NCI-H446 treated with DMSO at 0.1 percent for 48 hours (cell line): ENCODE data around the gene R3HCC1L.
A peak's percentile ranks its signal among the peaks of the same experiment; 100 is the strongest.
"Not testable (repeated sequence)": the region's sequence is repeated elsewhere in the genome, so short reads cannot be mapped to it uniquely, and the experiment has no call there.

ENCODE experiments used
- DNase-seq: peaks from one replicate; lab custom pipeline; 2025; lab: John Stamatoyannopoulos, UW

The R3HCC1L gene

GRCh38 chr10:98131619-98132018 lies 2.8 kb upstream of the R3HCC1L start:
- no peak for DNase-seq

DNA sequence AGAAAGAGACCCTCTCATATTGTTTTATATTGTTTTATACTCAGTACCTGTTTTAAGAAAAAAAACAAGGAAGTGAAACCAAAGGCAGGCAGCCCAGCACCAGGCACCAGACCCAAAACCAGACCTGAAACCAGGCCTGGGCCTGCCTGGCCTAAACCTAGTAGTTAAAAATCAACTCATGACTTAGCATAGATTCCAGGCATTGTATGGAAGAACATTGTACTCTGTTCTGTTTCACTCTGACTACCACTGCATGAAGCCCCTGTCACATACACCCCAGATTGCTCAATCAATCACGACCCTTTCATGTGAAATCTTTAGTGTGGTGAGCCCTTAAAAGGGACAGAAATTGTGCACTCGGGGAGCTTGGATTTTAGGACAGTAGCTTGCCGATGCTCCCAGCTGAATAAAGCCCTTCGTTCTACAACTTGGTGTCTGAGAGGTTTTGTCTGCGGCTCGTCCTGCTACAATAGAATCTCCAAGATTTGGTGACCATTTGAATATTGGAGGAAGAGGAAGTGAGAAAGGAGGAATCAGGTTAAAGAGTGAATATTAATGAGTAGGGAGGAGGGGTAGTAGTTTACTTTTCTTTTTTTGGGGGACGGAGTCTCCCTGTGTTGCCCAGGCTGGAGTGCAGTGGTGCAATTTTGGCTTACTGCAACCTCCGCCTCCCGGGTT lies 1.2 kb upstream of the R3HCC1L start:
- DNase-seq, result not testable (repeated sequence)

DNA sequence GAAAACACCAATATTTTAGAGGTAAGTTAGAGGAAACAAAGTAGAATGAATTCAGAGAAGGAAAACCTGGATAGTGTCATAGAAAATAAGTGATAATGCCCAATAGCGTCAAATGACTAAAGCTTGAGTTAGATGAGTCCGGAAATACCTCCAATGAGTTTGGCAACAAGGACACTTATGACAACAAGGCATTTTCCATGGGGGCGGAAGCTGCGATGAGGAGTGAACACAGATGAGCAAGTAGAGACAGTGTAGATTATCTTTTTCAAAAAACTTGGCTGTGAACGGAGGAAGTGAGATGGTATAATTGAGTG lies 383 bp upstream of the R3HCC1L start:
- peak; percentile 39 for DNase-seq

DNA sequence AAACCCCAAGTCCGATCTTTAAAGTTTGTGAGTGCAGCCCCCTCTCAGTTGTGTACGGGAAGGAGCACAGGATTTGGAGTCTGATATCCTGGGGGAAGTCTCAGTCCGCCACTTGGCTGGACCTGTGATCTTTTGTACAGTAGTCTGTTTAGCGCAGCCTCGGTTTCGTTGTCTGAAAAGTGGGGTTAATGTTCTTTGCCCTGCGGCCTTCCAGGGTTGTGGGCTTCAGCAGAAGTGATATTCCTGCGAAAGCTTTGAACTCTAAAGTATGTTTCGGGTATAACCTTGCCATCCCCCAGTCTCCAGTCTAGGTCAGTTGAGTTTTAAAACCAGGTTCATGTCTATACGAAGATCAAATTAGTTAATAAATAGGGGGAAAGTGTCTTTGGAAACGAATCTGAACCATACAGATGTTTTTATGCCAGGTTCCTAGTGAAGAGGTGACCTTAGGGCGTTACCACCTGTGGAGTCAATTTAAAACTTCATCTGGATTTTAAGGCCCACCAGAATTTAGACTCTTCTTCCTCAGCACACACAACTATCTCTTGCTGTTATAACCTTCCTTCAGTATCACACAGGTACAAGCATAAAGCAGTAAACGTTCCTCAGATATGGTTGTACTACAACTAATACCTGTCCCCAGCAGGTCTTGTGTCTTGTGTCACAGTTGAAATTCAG lies 904 bp downstream of the R3HCC1L start:
- no peak for DNase-seq

- DNase-seq, result not testable (repeated sequence)
Measured at GRCh38 chr10:98136775-98137174, 2.3 kb downstream of the R3HCC1L start.

- DNase-seq, result no peak
Measured at GRCh38 chr10:98138031-98138430, 3.6 kb downstream of the R3HCC1L start.

DNA sequence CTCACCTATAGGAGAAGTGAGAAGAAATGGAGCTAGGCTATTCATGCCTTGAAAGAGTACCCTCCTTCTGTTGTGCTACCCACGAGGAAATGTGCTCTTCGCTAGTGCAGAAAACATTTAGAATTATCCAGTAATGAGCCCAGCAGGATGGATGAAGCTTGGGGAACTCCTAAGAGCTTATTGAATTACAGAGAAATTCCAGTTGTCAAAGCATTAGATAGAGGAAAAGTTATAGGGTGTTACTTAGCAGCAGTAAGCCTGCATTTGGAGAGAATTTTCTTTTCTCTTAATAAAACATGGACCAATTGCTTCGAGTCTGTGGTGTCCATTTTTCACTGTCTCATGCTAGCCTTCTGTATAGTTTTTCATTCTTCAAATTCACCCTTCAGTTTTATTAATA lies 5.0 kb downstream of the R3HCC1L start:
- no peak for DNase-seq

- DNase-seq, result no peak
Measured at GRCh38 chr10:98141484-98142073, 7.1 kb downstream of the R3HCC1L start.

- DNase-seq, result no peak
Measured at GRCh38 chr10:98144985-98145384, 10.5 kb downstream of the R3HCC1L start.

DNA sequence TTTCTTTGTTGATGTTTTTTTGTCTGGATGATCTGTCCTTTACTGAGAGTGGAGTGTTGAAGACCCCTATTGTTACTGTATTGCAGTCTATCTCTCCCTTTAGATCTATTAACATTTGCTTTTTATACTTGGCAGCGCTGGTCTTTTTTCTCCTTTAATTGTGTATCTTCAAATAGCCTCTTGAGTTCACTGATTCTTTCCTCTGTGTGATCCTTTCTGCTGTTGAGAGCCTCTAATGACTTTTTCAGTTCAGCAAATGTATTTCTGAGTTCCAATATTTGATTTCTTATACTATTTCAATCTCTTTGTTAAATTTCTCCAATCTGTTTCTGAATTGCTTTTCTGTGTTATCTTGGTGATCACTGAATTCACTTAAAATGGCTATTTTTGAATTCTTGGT lies 15.4 kb downstream of the R3HCC1L start:
- DNase-seq, result no peak

GRCh38 chr10:98150544-98150943 lies 16.1 kb downstream of the R3HCC1L start:
- DNase-seq, result no peak

DNA sequence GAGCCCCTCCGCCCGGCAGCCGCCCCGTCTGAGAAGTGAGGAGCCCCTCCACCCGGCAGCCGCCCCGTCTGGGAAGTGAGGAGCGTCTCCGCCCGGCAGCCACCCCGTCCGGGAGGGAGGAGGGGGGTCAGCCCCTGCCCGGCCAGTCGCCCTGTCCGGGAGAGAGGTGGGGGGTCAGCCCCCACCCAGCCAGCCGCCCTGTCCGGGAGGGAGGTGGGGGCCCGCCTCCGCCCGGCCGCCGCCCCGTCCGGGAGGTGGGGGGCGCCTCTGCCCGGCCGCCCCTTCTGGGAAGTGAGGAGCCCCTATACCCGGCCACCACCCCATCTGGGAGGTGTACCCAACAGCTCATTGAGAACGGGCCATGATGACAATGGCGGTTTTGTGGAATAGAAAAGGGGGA lies 18.3 kb downstream of the R3HCC1L start:
- not testable (repeated sequence) for DNase-seq

DNA sequence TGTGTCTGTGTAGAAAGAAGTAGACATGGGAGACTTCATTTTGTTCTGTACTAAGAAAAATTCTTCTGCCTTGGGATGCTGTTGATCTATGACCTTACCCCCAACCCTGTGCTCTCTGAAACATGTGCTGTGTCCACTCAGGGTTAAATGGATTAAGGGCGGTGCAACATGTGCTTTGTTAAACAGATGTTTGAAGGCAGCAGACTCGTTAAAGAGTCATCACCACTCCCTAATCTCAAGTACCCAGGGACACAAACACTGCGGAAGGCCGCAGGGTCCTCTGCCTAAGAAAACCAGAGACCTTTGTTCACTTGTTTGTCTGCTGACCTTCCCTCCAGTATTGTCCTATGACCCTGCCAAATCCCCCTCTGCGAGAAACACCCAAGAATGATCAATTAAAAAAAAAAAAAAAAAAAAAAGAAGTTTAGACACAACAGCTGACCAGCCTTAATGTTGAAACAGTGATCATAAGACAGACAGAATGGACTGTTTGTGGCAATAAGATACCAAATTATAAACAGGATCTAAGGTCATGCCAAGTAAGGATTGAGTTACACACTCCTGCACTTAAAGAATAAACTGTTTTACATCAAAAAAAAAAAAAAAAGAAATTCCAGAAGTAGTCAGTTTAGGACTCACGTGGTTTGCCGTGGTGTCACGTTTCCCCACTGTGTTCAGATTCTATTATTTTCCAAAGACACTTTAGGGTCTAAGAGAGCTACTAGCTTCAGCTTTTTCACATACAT lies 18.9 kb downstream of the R3HCC1L start:
- not testable (repeated sequence) for DNase-seq

GRCh38 chr10:98154076-98154475 lies 19.6 kb downstream of the R3HCC1L start:
- DNase-seq, result no peak

DNA sequence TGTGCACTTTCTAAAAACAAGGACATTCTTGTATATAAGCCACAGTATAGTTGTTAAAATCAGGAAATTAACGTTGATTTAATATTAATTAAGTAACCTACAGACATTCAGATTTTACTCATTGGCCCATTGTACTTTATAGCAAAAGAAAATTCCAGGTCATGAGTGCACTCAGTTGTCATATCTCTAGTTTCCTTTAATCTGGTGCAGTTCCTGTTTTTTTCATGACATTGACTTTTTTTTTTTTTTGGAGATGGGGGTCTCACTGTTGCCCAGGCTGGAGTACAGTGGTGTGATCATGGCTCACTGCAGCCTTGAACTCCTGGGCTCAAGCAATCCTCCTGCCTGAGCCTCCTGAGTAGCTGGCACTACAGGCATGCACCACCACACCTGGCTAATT lies 24.1 kb downstream of the R3HCC1L start:
- no peak for DNase-seq

GRCh38 chr10:98163941-98164340 lies 29.5 kb downstream of the R3HCC1L start:
- DNase-seq, result no peak

DNA sequence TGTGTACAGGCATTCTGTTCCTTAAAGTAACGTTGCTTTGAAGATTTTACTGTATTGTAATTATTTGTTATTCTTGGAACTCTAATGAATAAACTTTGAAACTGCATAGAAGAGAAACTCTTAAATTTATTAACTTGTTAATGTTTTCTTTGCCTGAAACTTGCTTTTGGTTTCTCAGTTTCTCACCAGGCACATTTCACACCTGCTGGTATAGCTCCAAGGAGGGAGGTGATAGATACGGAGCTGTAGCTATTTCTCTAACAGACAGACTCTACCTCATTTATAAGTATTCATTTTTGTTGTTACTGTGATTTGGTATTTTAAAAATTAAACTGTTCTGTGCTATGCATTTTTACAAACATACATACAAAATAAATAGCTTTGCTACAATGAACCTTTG lies 32.7 kb downstream of the R3HCC1L start:
- no peak for DNase-seq

DNA sequence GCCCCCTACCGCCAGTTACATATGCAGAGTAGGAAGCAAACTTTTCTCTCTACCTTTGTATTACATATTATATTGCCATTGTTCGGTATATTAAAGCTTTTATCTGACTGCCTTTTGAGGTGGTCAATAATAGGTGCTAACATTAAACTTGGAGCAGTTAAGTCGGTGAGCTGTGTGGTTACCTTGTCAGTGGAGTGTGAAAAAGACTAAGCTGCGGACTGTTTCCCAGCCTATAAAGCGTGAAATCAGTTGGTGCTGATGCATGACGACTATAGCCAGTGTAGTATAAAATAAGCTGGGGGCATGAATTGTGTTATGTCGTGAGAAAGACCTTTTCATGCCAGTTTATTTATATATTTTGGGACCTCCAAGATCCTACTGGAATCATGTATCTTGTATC lies 33.7 kb downstream of the R3HCC1L start:
- no peak for DNase-seq

GRCh38 chr10:98168766-98169165 lies 34.3 kb downstream of the R3HCC1L start:
- no peak for DNase-seq

DNA sequence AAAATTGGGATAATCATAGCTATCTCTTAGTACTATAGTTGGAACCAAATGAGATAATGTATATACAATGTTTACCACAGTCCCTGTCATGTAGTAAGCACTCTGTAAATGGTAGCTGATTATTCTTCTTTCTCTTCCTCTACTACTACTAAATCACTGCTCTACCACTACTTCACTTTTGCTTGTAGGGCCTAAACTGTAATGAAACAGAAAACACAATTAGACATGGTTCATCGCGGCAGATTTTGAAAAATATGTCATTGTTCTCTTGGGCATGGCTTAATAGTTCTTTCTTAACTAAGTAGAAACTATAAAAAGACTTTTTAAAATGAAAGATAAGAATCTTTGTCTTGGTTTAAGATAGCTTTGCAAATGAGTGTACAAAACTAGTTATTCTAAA lies 34.9 kb downstream of the R3HCC1L start:
- no peak for DNase-seq

GRCh38 chr10:98170249-98171117 lies 36.0 kb downstream of the R3HCC1L start:
- DNase-seq, result no peak

GRCh38 chr10:98172073-98172472 lies 37.6 kb downstream of the R3HCC1L start:
- peak; percentile 61 for DNase-seq
